Measurements from ENCODE around the gene CNIH2.
"Not testable (repeated sequence)": the region's sequence is repeated elsewhere in the genome, so short reads cannot be mapped to it uniquely, and the experiment has no call there.

CNIH2 gene

GRCh38 chr11:66317723-66318599 lies 40.0 kb downstream of the CNIH2 start:
- Histone ChIP-seq H3K4me1 (ENCODE audit: low read depth, poor library complexity, severe bottlenecking) (peaks cover 4% of the 10 kb centered on the region), H3K4me2 (no peak overlapping the region), H3K79me2 (ENCODE audit: insufficient read depth, low read depth) (no peaks in the 10 kb centered on the region), H3K27ac (no peak overlapping the region), H3K4me3 (IDR thresholded peaks at IDR 0.05; ENCODE audit: insufficient read depth, low read depth, low read length) (no peak overlapping the region), H2AFZ (ENCODE audit: low read depth) (no peak overlapping the region), H4K20me1 (ENCODE audit: insufficient read depth) (no peaks in the 10 kb centered on the region), H3K27me3 (ENCODE audit: insufficient read depth, low read depth) (peaks cover 2% of the 10 kb centered on the region; the same call in 1 of the 2 replicates), H3K36me3 (ENCODE audit: insufficient read depth) (no peaks in the 10 kb centered on the region), H3K9ac (no peak overlapping the region)
- TF ChIP-seq CTCF (conservative IDR thresholded peaks at IDR 0.05; ENCODE audit: low read depth, low read length): no peak

- no peak for TF ChIP-seq CTCF (conservative IDR thresholded peaks at IDR 0.05; ENCODE audit: low read depth, low read length)
- no peaks in the 10 kb centered on the region for H3K36me3 ChIP-seq (ENCODE audit: insufficient read depth)
- no peak overlapping the region for H3K27ac ChIP-seq
- H3K4me1 ChIP-seq (ENCODE audit: low read depth, poor library complexity, severe bottlenecking): peaks cover 4% of the 10 kb centered on the region
- no peaks in the 10 kb centered on the region for H4K20me1 ChIP-seq (ENCODE audit: insufficient read depth)
- no peak overlapping the region for H3K9ac ChIP-seq
- H3K4me2 ChIP-seq: no peak overlapping the region
- no peak overlapping the region for H3K4me3 ChIP-seq (IDR thresholded peaks at IDR 0.05; ENCODE audit: insufficient read depth, low read depth, low read length)
- peaks cover 2% of the 10 kb centered on the region; the same call in 1 of the 2 replicates for H3K27me3 ChIP-seq (ENCODE audit: insufficient read depth, low read depth)
- H3K79me2 ChIP-seq (ENCODE audit: insufficient read depth, low read depth): no peaks in the 10 kb centered on the region
- no peak overlapping the region for H2AFZ ChIP-seq (ENCODE audit: low read depth)
These were observed 40.6 kb downstream of the CNIH2 start for GRCh38 chr11:66318600-66318970.

GRCh38 chr11:66320289-66320688 lies 42.3 kb downstream of the CNIH2 start:
- not testable (repeated sequence) for H4K20me1 ChIP-seq (ENCODE audit: insufficient read depth); H3K4me1 ChIP-seq (ENCODE audit: low read depth, poor library complexity, severe bottlenecking); H3K27me3 ChIP-seq (ENCODE audit: insufficient read depth, low read depth)

GRCh38 chr11:66320748-66321147 lies 42.8 kb downstream of the CNIH2 start:
- H3K4me3 ChIP-seq (IDR thresholded peaks at IDR 0.05; ENCODE audit: insufficient read depth, low read depth, low read length); H4K20me1 ChIP-seq (ENCODE audit: insufficient read depth); H3K9ac ChIP-seq; H2AFZ ChIP-seq (ENCODE audit: low read depth); H3K4me1 ChIP-seq (ENCODE audit: low read depth, poor library complexity, severe bottlenecking); H3K4me2 ChIP-seq; H3K36me3 ChIP-seq (ENCODE audit: insufficient read depth); H3K79me2 ChIP-seq (ENCODE audit: insufficient read depth, low read depth); H3K27ac ChIP-seq; H3K27me3 ChIP-seq (ENCODE audit: insufficient read depth, low read depth): not testable (repeated sequence)

More at GRCh38 chr11:66320289-66320688, 42.3 kb downstream of the CNIH2 start:
- H3K4me2 ChIP-seq; H3K9ac ChIP-seq; H3K36me3 ChIP-seq (ENCODE audit: insufficient read depth); H3K4me3 ChIP-seq (IDR thresholded peaks at IDR 0.05; ENCODE audit: insufficient read depth, low read depth, low read length); H2AFZ ChIP-seq (ENCODE audit: low read depth); H3K79me2 ChIP-seq (ENCODE audit: insufficient read depth, low read depth); H3K27ac ChIP-seq: not testable (repeated sequence)

- no peak for TF ChIP-seq CTCF (conservative IDR thresholded peaks at IDR 0.05; ENCODE audit: low read depth, low read length)
- peaks cover 4% of the 10 kb centered on the region for H3K4me1 ChIP-seq (ENCODE audit: low read depth, poor library complexity, severe bottlenecking)
- H3K36me3 ChIP-seq (ENCODE audit: insufficient read depth): no peaks in the 10 kb centered on the region
- H3K27me3 ChIP-seq (ENCODE audit: insufficient read depth, low read depth): no peaks in the 10 kb centered on the region
- no peak overlapping the region for H3K27ac ChIP-seq
- no peak overlapping the region for H3K9ac ChIP-seq
- H3K4me3 ChIP-seq (IDR thresholded peaks at IDR 0.05; ENCODE audit: insufficient read depth, low read depth, low read length): no peak overlapping the region
- no peak overlapping the region for H2AFZ ChIP-seq (ENCODE audit: low read depth)
- H3K4me2 ChIP-seq: no peak overlapping the region
- H4K20me1 ChIP-seq (ENCODE audit: insufficient read depth): no peaks in the 10 kb centered on the region
- no peaks in the 10 kb centered on the region for H3K79me2 ChIP-seq (ENCODE audit: insufficient read depth, low read depth)
These were observed 43.6 kb downstream of the CNIH2 start for GRCh38 chr11:66321606-66322005.

Data from KMS-11 (cell line).